BJ (cell line): ENCODE data around the gene EHD1. TPM values are rescaled to one million over a fixed set of nuclear protein-coding genes. Genes with fewer than 3 reads are reported as not detected.

Experiments used
- CTCF ChIA-PET: fragments of 350-600 bp; formaldehyde crosslinking; extraction: SDS; loops from one replicate; lab custom pipeline; 2021; ENCODE audit warnings: antibody characterized with exemption, inconsistent platforms; lab: Yijun Ruan, JAX
- POLR2A ChIA-PET: fragments of 300-600 bp; sonication (Branson Sonifier 250); formaldehyde crosslinking; extraction: SDS; loops from one replicate; lab custom pipeline; 2021; ENCODE audit warnings: antibody characterized with exemption; lab: Charles Lee
- DNase-seq: peaks from one replicate; pipeline ENCODE4 v3.0.0-alpha.2; 2011; ENCODE audit warnings: low read depth
- H3K27me3 ChIP-seq: 2 replicates; pipeline ENCODE4 v1.6.0; 2011; ENCODE audit warnings: low read length; ENCODE audit not compliant: control insufficient read depth, insufficient read depth
- H3K36me3 ChIP-seq: 2 replicates; pipeline ENCODE4 v1.5.1; 2011; ENCODE audit warnings: low read length; ENCODE audit not compliant: control insufficient read depth, insufficient read depth
- H3K4me3 ChIP-seq: 2 replicates; pipeline ENCODE4 v1.5.1; 2011; ENCODE audit warnings: low read depth, mild to moderate bottlenecking, control low read depth, low read length
- CTCF ChIP-seq: IDR thresholded peaks from 2 replicates; pipeline ENCODE4 v1.5.1; 2011; ENCODE audit warnings: low read depth, mild to moderate bottlenecking, control low read depth, inconsistent platforms, low read length, moderate library complexity; ENCODE audit not compliant: insufficient read depth
- polyA plus RNA-seq: library from polyadenylated mRNA; depleted of rRNA; stranded (reverse); fragments of >200 nt; gene quantifications from 2 replicates; pipeline ENCODE4 v1.2.3, GENCODE V29; 2011

The EHD1 gene
- polyA plus RNA-seq, 1 experiment: 191 TPM

GRCh38 chr11:64805481-64805880 lies 72.9 kb downstream of the EHD1 start:
- Histone ChIP-seq H3K27me3 (no peaks in the 10 kb centered on the region), H3K36me3 (peaks cover 19% of the 10 kb centered on the region), H3K4me3 (no peak overlapping the region)
- DNase-seq: no peak
- CTCF ChIA-PET: no interaction called here
- POLR2A ChIA-PET: no interaction called here
- TF ChIP-seq CTCF: no peak

GRCh38 chr11:64804346-64805210 lies 73.8 kb downstream of the EHD1 start:
- ChIA-PET CTCF (interaction anchor here (0.6 to 0.9 kb wide), 3 partner anchors 17 to 41 kb away, joined by 3 read pairs; no protein-coding TSS in a partner anchor), POLR2A (no interaction called here)
- no peak for TF ChIP-seq CTCF
- Histone ChIP-seq H3K4me3 (no peak overlapping the region), H3K27me3 (no peaks in the 10 kb centered on the region), H3K36me3 (peaks cover 19% of the 10 kb centered on the region)
- DNase-seq: no peak

GRCh38 chr11:64803846-64804345 lies 74.5 kb downstream of the EHD1 start:
- ChIA-PET CTCF (interaction anchor here (0.5 to 0.9 kb wide), 3 partner anchors 16 to 375 kb away, joined by 3 read pairs; no protein-coding TSS in a partner anchor), POLR2A (no interaction called here)
- no peak for TF ChIP-seq CTCF
- Histone ChIP-seq H3K36me3 (peaks cover 22% of the 10 kb centered on the region), H3K4me3 (peak overlapping the region; percentile 52), H3K27me3 (no peaks in the 10 kb centered on the region)
- DNase-seq: no peak

GRCh38 chr11:64803158-64803845 lies 75.1 kb downstream of the EHD1 start, which contains the start of gene MAP4K2:
Gene MAP4K2, minus strand, starts transcription at chr11:64803214. Its CDS starts 65 bp downstream, at chr11:64803149.
- ChIA-PET CTCF (interaction anchor here (0.5 to 0.9 kb wide), 4 partner anchors 15 to 375 kb away, joined by 3 read pairs; partner anchors contain the start of gene SF1), POLR2A (no interaction called here)
- 0 out of 2 replicates have a peak, but pooled peaks have one; percentile 7 for TF ChIP-seq CTCF
- no peak for DNase-seq
- H3K27me3 ChIP-seq: no peaks in the 10 kb centered on the region
- peak within 1 kb of the TSS; percentile 52 for H3K4me3 ChIP-seq
- H3K36me3 ChIP-seq: peaks cover 23% of the 10 kb centered on the region
